Measurements from ENCODE around the gene CELA3A. TPM values are rescaled to one million over a fixed set of nuclear protein-coding genes. Genes with fewer than 3 reads are reported as not detected.

CELA3A gene
- total and polyA plus RNA-seq, 2 of the 13 experiments (the other 11 are each of a cell fraction or from before 2014, with no cell fraction given): 0.09 TPM; not detected in 1

DNA sequence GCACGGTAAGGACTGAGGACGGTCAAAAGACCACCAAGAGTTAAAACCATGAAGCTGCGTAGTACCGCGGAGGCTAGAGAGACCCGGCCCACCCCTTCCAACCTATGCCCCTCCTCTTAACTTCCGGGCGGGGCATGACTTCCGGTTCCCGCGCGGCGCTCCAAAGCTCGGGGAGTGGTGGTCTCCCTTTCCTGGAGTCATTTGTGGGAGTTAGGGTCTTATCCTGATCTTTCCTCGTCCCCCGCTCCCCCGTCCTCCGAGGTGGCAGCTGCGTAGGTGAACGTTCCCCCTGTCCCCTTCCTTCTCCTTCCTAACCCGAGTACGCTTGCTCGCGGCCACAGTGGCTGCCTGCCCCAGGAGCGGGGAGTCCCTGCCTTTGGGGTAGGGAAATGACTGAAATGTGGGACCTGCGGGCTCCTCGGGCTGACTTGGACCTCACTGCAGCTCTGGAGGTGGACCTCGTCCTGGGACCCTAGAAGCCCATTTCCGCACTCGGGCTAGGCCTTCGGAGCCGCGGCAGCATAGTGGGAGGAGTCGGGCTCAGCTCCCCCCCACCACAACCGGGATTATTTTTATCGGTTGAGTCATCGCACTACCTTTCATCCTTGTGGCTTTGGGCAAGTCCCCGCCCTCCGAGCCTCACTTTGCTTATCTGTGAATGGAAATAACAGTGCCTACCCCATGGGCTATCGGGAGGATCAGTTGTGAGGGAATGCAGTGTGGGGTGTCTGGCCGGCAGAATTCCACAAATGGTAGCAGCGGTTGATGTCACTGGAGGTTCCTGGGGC lies 24.1 kb downstream of the CELA3A start (continued):
- TF ChIP-seq ZNF383 (CRISPR knock-in tag; IDR thresholded peaks at IDR 0.05; ENCODE audit: borderline replicate concordance) (no peak), AHR (CRISPR knock-in tag; IDR thresholded peaks at IDR 0.05) (peak; percentile 80; the same call in 1 of the 2 replicates), KAT8 (CRISPR knock-in tag; IDR thresholded peaks at IDR 0.05) (peak; percentile 86), ZNF749 (CRISPR knock-in tag; IDR thresholded peaks at IDR 0.05; ENCODE audit: borderline replicate concordance) (0 out of 2 replicates have a peak, but pooled peaks have one; percentile 83), ZNF639 (CRISPR knock-in tag; conservative IDR thresholded peaks at IDR 0.05) (peak; percentile 81; the same call in 1 of the 2 replicates), THAP7 (CRISPR knock-in tag; IDR thresholded peaks at IDR 0.05) (no peak), NFIB (CRISPR knock-in tag; IDR thresholded peaks at IDR 0.05; ENCODE audit: borderline replicate concordance) (no peak), RAD21 (CRISPR knock-in tag; IDR thresholded peaks at IDR 0.05) (no peak), RBM39 (IDR thresholded peaks at IDR 0.05; ENCODE audit: low read depth, low read length, poor library complexity, severe bottlenecking) (peak; percentile 54), PTBP1 (IDR thresholded peaks at IDR 0.05; ENCODE audit: low read depth, low read length, poor library complexity, severe bottlenecking) (no peak), MED8 (CRISPR knock-in tag; IDR thresholded peaks at IDR 0.05; ENCODE audit: insufficient replicate concordance) (peak; percentile 52), KDM6A (CRISPR knock-in tag; IDR thresholded peaks at IDR 0.05; ENCODE audit: low read depth) (no peak), ZNF33B (CRISPR knock-in tag; IDR thresholded peaks at IDR 0.05) (no peak; the same call in 1 of the 2 replicates), TRIM22 (IDR thresholded peaks at IDR 0.05) (no peak), JUNB (CRISPR knock-in tag; IDR thresholded peaks at IDR 0.05; ENCODE audit: borderline replicate concordance) (peak; percentile 68), ZNF121 (CRISPR knock-in tag; IDR thresholded peaks at IDR 0.05) (no peak)
- TF ChIP-seq, protein P1, sequence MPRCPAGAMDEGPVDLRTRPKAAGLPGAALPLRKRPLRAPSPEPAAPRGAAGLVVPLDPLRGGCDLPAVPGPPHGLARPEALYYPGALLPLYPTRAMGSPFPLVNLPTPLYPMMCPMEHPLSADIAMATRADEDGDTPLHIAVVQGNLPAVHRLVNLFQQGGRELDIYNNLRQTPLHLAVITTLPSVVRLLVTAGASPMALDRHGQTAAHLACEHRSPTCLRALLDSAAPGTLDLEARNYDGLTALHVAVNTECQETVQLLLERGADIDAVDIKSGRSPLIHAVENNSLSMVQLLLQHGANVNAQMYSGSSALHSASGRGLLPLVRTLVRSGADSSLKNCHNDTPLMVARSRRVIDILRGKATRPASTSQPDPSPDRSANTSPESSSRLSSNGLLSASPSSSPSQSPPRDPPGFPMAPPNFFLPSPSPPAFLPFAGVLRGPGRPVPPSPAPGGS (CRISPR knock-in tag; IDR thresholded peaks at IDR 0.05): peak; percentile 68; the same call in 1 of the 2 replicates
- TF ChIP-seq, protein P2, sequence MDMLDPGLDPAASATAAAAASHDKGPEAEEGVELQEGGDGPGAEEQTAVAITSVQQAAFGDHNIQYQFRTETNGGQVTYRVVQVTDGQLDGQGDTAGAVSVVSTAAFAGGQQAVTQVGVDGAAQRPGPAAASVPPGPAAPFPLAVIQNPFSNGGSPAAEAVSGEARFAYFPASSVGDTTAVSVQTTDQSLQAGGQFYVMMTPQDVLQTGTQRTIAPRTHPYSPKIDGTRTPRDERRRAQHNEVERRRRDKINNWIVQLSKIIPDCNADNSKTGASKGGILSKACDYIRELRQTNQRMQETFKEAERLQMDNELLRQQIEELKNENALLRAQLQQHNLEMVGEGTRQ (IDR thresholded peaks at IDR 0.05; ENCODE audit: low read depth, low read length): no peak
- TF ChIP-seq, protein P2 (CRISPR knock-in tag; IDR thresholded peaks at IDR 0.05; ENCODE audit: borderline replicate concordance): no peak
